Liver (tissue), 9 donors: ENCODE data around the gene PLCB4. TPM values are rescaled to one million over a fixed set of nuclear protein-coding genes. Genes with fewer than 3 reads are reported as not detected.

Experiments
- DNase-seq: peaks from one replicate; pipeline ENCODE4 v3.0.0-alpha.2; 2017; ENCODE audit warnings: low spot score
- H3K27ac ChIP-seq, 2 donors: one replicate each; pipeline ENCODE4 v1.7.0; 2013; ENCODE audit warnings: inconsistent platforms in 2 of 2, low read length in 2 of 2, control low read depth in 1 of 2, low read depth in 1 of 2, mild to moderate bottlenecking in 1 of 2
- H3K27me3 ChIP-seq, 4 donors: one replicate each; pipeline versions ENCODE4 v1.6.1 to v1.7.0; 2013; ENCODE audit warnings: low read length in 3 of 4, inconsistent platforms in 1 of 4, mild to moderate bottlenecking in 1 of 4, moderate library complexity in 1 of 4; ENCODE audit not compliant: control insufficient read depth in 4 of 4, insufficient read depth in 4 of 4
- H3K36me3 ChIP-seq, 4 donors: one replicate each; pipeline versions ENCODE4 v1.6.1 to v1.7.0; 2013; ENCODE audit warnings: low read length in 3 of 4, mild to moderate bottlenecking in 3 of 4, low read depth in 1 of 4, moderate library complexity in 1 of 4; ENCODE audit not compliant: control insufficient read depth in 4 of 4, insufficient read depth in 3 of 4
- H3K4me1 ChIP-seq, 4 donors: one replicate each; pipeline versions ENCODE4 v1.6.1 to v1.7.0; 2013; ENCODE audit warnings: low read length in 3 of 4, mild to moderate bottlenecking in 3 of 4, moderate library complexity in 1 of 4; ENCODE audit not compliant: control insufficient read depth in 4 of 4, insufficient read depth in 4 of 4
- H3K4me3 ChIP-seq, 3 donors: one replicate each; pipeline versions ENCODE4 v1.6.1 to v1.7.0; 2013; ENCODE audit warnings: low read length in 3 of 3, control low read depth in 1 of 3, low read depth in 1 of 3, mild to moderate bottlenecking in 1 of 3
- H3K9ac ChIP-seq, 2 donors: one replicate each; pipeline ENCODE4 v1.7.0; 2013; ENCODE audit warnings: low read length in 2 of 2, mild to moderate bottlenecking in 2 of 2, moderate library complexity in 2 of 2, control low read depth in 1 of 2, low read depth in 1 of 2
- H3K9me3 ChIP-seq, 4 donors: one replicate each; pipeline versions ENCODE4 v1.6.1 to v1.7.0; 2013; ENCODE audit warnings: low read length in 3 of 4; ENCODE audit not compliant: control insufficient read depth in 4 of 4
- EGR1 ChIP-seq, 2 donors: IDR thresholded peaks; 2 replicates each; pipeline ENCODE4 v1.6.1; 2016 to 2018; ENCODE audit warnings: antibody characterized with exemption in 2 of 2, low read depth in 2 of 2
- FOXA1 ChIP-seq: IDR thresholded peaks from 2 replicates; pipeline ENCODE4 v1.6.1; 2016; ENCODE audit warnings: antibody characterized with exemption
- FOXA2 ChIP-seq: IDR thresholded peaks from 2 replicates; pipeline ENCODE4 v1.6.1; 2016; ENCODE audit warnings: antibody characterized with exemption
- GABPA ChIP-seq, 2 donors: IDR thresholded peaks in 1 of 2; conservative IDR thresholded peaks in 1 of 2; 2 replicates each; pipeline ENCODE4 v1.6.1; 2016; ENCODE audit warnings: antibody characterized with exemption in 2 of 2, mild to moderate bottlenecking in 1 of 2, moderate library complexity in 1 of 2
- HNF4A ChIP-seq, 2 donors: conservative IDR thresholded peaks; 2 replicates each; pipeline ENCODE4 v1.6.1; 2016; ENCODE audit warnings: antibody characterized with exemption in 2 of 2, mild to moderate bottlenecking in 2 of 2
- HNF4G ChIP-seq: IDR thresholded peaks from 2 replicates; pipeline ENCODE4 v1.6.1; 2016; ENCODE audit warnings: antibody characterized with exemption
- JUND ChIP-seq, 2 donors: IDR thresholded peaks; 2 replicates each; pipeline ENCODE4 v1.6.1; 2016; ENCODE audit warnings: antibody characterized with exemption in 2 of 2
- MAX ChIP-seq: IDR thresholded peaks from 2 replicates; pipeline ENCODE4 v1.6.1; 2016; ENCODE audit warnings: antibody characterized with exemption
- NR2F2 ChIP-seq: IDR thresholded peaks from 2 replicates; pipeline ENCODE4 v1.6.1; 2016; ENCODE audit warnings: antibody characterized with exemption
- RAD21 ChIP-seq, 2 donors: IDR thresholded peaks; 2 replicates each; pipeline ENCODE4 v1.6.1; 2016; ENCODE audit warnings: antibody characterized with exemption in 2 of 2, mild to moderate bottlenecking in 2 of 2
- REST ChIP-seq: IDR thresholded peaks from 2 replicates; pipeline ENCODE4 v1.6.1; 2016; ENCODE audit warnings: antibody characterized with exemption, mild to moderate bottlenecking
- RXRA ChIP-seq, 2 donors: IDR thresholded peaks; 2 replicates each; pipeline ENCODE4 v1.6.1; 2017 to 2018; ENCODE audit warnings: antibody characterized with exemption in 2 of 2, mild to moderate bottlenecking in 1 of 2
- SP1 ChIP-seq: IDR thresholded peaks from 2 replicates; pipeline ENCODE4 v1.6.1; 2018; ENCODE audit warnings: antibody characterized with exemption, mild to moderate bottlenecking
- TAF1 ChIP-seq: conservative IDR thresholded peaks from 2 replicates; pipeline ENCODE4 v1.6.1; 2016; ENCODE audit warnings: antibody characterized with exemption, mild to moderate bottlenecking
- YY1 ChIP-seq: IDR thresholded peaks from 2 replicates; pipeline ENCODE4 v1.6.1; 2016; ENCODE audit warnings: antibody characterized with exemption, mild to moderate bottlenecking
- ZBTB33 ChIP-seq: IDR thresholded peaks from 2 replicates; pipeline ENCODE4 v1.6.1; 2016; ENCODE audit warnings: antibody characterized with exemption
- WGBS: extraction: QIAGEN DNeasy Blood & Tissue Kit; methylation state at CpG from one replicate; pipeline ENCODE4 v1.1.7; 2013; 5-methylcytosine and 5-hydroxymethylcytosine counted together
- polyA plus RNA-seq, 2 donors: library from polyadenylated mRNA; stranded (reverse) in 1 of 2; unstranded in 1 of 2; fragments of 200-250 nt in 1 of 2; fragments of >200 nt in 1 of 2; fragmentation: Nextera tagmentation in 1 of 2; extraction: Ambion mirVana in 1 of 2; gene quantifications; one replicate each; pipeline versions ENCODE4 v1.2.1 to v1.2.3, GENCODE V29; 2013 to 2015
- total RNA-seq, 2 donors: library from RNA; depleted of rRNA; stranded (reverse); fragments of >200 nt; gene quantifications; one replicate each; pipeline ENCODE4 v1.2.3, GENCODE V29; 2014
- TF ChIP-seq, protein P1 (sequence below): IDR thresholded peaks from 2 replicates; pipeline ENCODE4 v1.6.1; 2016; ENCODE audit warnings: antibody characterized with exemption
- TF ChIP-seq, protein P2 (sequence below): fragments of 150-350 bp; IDR thresholded peaks from 2 replicates; pipeline ENCODE4 v1.5.1; 2017; ENCODE audit warnings: improper control_type of control experiment, low read depth, low read length; ENCODE audit not compliant: missing input control
- donor health status: healthy.
- donor health status: healthy.
- donor health status: healthy.
- donor health status: healthy.
- donor health status: healthy.

PLCB4 gene
- total and polyA plus RNA-seq, 4 donors = 0.14 to 0.67 (median 0.30) TPM

GRCh38 chr20:9485614-9486340, 416.9 kb downstream of the PLCB4 start:
- no peaks in the 10 kb centered on the region for H3K36me3 ChIP-seq
- H3K9ac ChIP-seq = no peak overlapping the region
- no peak for DNase-seq
- H3K27ac ChIP-seq = no peak overlapping the region
- H3K27me3 ChIP-seq = no peaks in the 10 kb centered on the region
- H3K9me3 ChIP-seq = no peaks in the 10 kb centered on the region
- no peak for TF ChIP-seq RXRA (IDR thresholded peaks at IDR 0.05)
- no peak for TF ChIP-seq ZBTB33
- TF ChIP-seq MAX = no peak
- no peak for TF ChIP-seq GABPA (IDR thresholded peaks at IDR 0.05 in 1 of 2, conservative IDR thresholded peaks at IDR 0.05 in 1 of 2)
- TF ChIP-seq, protein P1, sequence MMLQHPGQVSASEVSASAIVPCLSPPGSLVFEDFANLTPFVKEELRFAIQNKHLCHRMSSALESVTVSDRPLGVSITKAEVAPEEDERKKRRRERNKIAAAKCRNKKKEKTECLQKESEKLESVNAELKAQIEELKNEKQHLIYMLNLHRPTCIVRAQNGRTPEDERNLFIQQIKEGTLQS = no peak
- TF ChIP-seq REST = no peak
- TF ChIP-seq NR2F2 = no peak
- TF ChIP-seq TAF1 = no peak
- no peak for TF ChIP-seq EGR1 (IDR thresholded peaks at IDR 0.05; ENCODE audit: low read depth in 2 of 2)
- no peak for TF ChIP-seq YY1
- TF ChIP-seq JUND (IDR thresholded peaks at IDR 0.05) = no peak
- no peak for TF ChIP-seq HNF4A (conservative IDR thresholded peaks at IDR 0.05)
- no peak for TF ChIP-seq RAD21 (IDR thresholded peaks at IDR 0.05)
- TF ChIP-seq SP1 = no peak
- TF ChIP-seq HNF4G = no peak
- TF ChIP-seq FOXA2 = no peak
- TF ChIP-seq, protein P2, sequence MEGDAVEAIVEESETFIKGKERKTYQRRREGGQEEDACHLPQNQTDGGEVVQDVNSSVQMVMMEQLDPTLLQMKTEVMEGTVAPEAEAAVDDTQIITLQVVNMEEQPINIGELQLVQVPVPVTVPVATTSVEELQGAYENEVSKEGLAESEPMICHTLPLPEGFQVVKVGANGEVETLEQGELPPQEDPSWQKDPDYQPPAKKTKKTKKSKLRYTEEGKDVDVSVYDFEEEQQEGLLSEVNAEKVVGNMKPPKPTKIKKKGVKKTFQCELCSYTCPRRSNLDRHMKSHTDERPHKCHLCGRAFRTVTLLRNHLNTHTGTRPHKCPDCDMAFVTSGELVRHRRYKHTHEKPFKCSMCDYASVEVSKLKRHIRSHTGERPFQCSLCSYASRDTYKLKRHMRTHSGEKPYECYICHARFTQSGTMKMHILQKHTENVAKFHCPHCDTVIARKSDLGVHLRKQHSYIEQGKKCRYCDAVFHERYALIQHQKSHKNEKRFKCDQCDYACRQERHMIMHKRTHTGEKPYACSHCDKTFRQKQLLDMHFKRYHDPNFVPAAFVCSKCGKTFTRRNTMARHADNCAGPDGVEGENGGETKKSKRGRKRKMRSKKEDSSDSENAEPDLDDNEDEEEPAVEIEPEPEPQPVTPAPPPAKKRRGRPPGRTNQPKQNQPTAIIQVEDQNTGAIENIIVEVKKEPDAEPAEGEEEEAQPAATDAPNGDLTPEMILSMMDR = no peak
- no peak for TF ChIP-seq FOXA1
- H3K4me3 ChIP-seq = no peak overlapping the region
- H3K4me1 ChIP-seq = no peaks in the 10 kb centered on the region
- 69% methylated on average over 9 of the region's 9 CpGs for WGBS
